Neural progenitor cell (in vitro differentiated cells): ENCODE measurements around the gene CCDC102A. TPM values are rescaled to one million over a fixed set of nuclear protein-coding genes. Genes with fewer than 3 reads are reported as not detected.
A peak's percentile ranks its signal among the peaks of the same experiment; 100 is the strongest.

Experiments
- DNase-seq: peaks from one replicate; pipeline ENCODE4 v3.0.0-alpha.2; 2016; ENCODE audit warnings: low spot score
- H2AFZ ChIP-seq: fragments of 200-600 bp; sonication (generic); replicated peaks from 2 replicates; pipeline ENCODE4 v1.6.1; 2016; ENCODE audit warnings: antibody characterized with exemption
- H3F3A ChIP-seq: fragments of 200-600 bp; sonication (generic); 2 replicates; pipeline ENCODE4 v1.6.1; 2016; ENCODE audit warnings: antibody characterized with exemption, low read depth
- H3K27ac ChIP-seq: fragments of 200-600 bp; sonication (generic); 2 replicates; pipeline ENCODE4 v1.5.1; 2016; ENCODE audit warnings: mild to moderate bottlenecking
- H3K27me3 ChIP-seq: fragments of 200-600 bp; sonication (generic); 2 replicates; pipeline ENCODE4 v1.6.1; 2016; ENCODE audit warnings: mild to moderate bottlenecking, moderate library complexity
- H3K36me3 ChIP-seq: fragments of 200-600 bp; sonication (generic); 2 replicates; pipeline ENCODE4 v1.5.1; 2016
- H3K4me1 ChIP-seq: fragments of 200-600 bp; sonication (generic); 2 replicates; pipeline ENCODE4 v1.6.1; 2016; ENCODE audit warnings: mixed run types
- H3K4me2 ChIP-seq: fragments of 200-600 bp; sonication (generic); 2 replicates; pipeline ENCODE4 v1.6.1; 2016
- H3K4me3 ChIP-seq: fragments of 200-600 bp; sonication (generic); 2 replicates; pipeline ENCODE4 v1.5.1; 2016
- H3K79me2 ChIP-seq: fragments of 200-600 bp; sonication (generic); 2 replicates; pipeline ENCODE4 v1.6.1; 2016; ENCODE audit warnings: low read depth
- H3K9ac ChIP-seq: fragments of 200-600 bp; sonication (generic); 2 replicates; pipeline ENCODE4 v1.6.1; 2016
- H3K9me3 ChIP-seq: fragments of 200-600 bp; sonication (generic); 2 replicates; pipeline ENCODE4 v1.5.1; 2016; ENCODE audit warnings: low read depth
- H4K20me1 ChIP-seq: fragments of 200-600 bp; sonication (generic); 2 replicates; pipeline ENCODE4 v1.6.1; 2016; ENCODE audit warnings: low read depth
- H3K27ac Mint-ChIP-seq: 3 replicates; pipeline ENCODE4 v1.8.0; 2021; ENCODE audit warnings: mixed read lengths
- H3K27me3 Mint-ChIP-seq: 2 replicates; pipeline ENCODE4 v1.8.0; 2022; ENCODE audit warnings: low read depth, mild to moderate bottlenecking, inconsistent platforms, moderate library complexity, mixed read lengths; ENCODE audit not compliant: insufficient read depth
- H3K36me3 Mint-ChIP-seq: 3 replicates; pipeline ENCODE4 v1.8.0; 2021; ENCODE audit warnings: mixed read lengths
- H3K4me1 Mint-ChIP-seq: 3 replicates; pipeline ENCODE4 v1.8.0; 2021; ENCODE audit warnings: mixed read lengths
- H3K4me3 Mint-ChIP-seq: 3 replicates; pipeline ENCODE4 v1.8.0; 2021; ENCODE audit warnings: mild to moderate bottlenecking, moderate library complexity, mixed read lengths
- H3K9me3 Mint-ChIP-seq: 3 replicates; pipeline ENCODE4 v1.8.0; 2020; ENCODE audit warnings: mixed read lengths
- EZH2 ChIP-seq: fragments of 200-600 bp; sonication (generic); IDR thresholded peaks from 2 replicates; pipeline ENCODE4 v1.6.1; 2017; ENCODE audit warnings: antibody characterized with exemption, mild to moderate bottlenecking, moderate library complexity
- EZH2phosphoT487 ChIP-seq: fragments of 200-600 bp; sonication (generic); IDR thresholded peaks from 2 replicates; pipeline ENCODE4 v1.6.1; 2017; ENCODE audit warnings: antibody characterized with exemption
- total RNA-seq: library from RNA; depleted of rRNA; stranded (reverse); fragments of >200 nt; gene quantifications from 2 replicates; pipeline ENCODE4 v1.2.3, GENCODE V29; 2015; ENCODE audit warnings: low replicate concordance
- TF ChIP-seq, protein P1 (sequence below): fragments of 200-600 bp; sonication (generic); IDR thresholded peaks from 2 replicates; pipeline ENCODE4 v1.5.1; 2017; ENCODE audit warnings: antibody characterized with exemption, mild to moderate bottlenecking

CCDC102A gene
- total RNA-seq, 1 donor from 2014 or later = 3.9 TPM

DNA sequence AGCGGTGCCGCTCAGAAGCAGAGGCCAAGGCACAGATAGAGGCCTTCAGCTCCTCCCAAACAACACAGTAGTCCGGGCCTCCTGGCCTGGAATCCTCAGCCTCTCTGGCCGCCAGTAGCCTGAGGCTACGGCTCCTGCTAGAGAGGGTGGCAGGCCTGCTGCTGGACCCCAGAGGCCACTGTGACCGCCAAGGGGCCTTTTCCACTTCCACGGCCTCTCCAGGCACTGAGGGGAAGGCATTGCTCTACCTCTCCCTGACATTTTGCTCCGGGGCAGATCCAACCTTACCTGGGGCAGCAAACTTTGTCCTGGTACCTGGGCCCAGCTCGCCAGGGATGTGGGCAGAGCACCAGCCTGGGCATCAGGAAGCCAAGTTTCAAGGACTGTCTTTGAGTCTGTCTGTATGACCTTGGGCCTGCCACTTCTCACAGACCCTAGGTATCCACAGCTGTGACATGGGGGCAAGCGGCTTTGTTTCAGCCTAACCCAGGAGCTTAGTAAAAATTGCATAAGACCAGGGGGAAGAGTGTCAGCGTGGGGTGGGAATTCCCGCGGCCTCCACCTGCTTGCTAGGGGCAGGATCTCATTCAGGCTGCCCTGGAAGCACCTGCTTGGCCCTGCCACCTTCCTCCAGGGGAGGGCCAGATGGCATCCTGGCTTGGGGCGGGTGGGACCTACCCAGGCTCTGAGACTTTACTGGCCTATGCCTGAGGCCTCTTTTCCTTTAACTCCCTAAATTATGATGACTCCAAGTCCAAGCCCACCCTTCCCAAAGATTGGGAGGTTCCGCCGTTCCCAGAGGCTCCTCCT lies 39.3 kb upstream of the CCDC102A start:
- Mint-ChIP-seq H3K36me3 (no peaks in the 10 kb centered on the region), H3K27ac (peak overlapping the region; percentile 10), H3K27me3 (peaks cover 8% of the 10 kb centered on the region), H3K4me1 (no peaks in the 10 kb centered on the region), H3K9me3 (no peaks in the 10 kb centered on the region), H3K4me3 (no peak overlapping the region)
- no peaks in the 10 kb centered on the region for H3F3A ChIP-seq
- H3K27me3 ChIP-seq = no peaks in the 10 kb centered on the region
- no peaks in the 10 kb centered on the region for H3K9me3 ChIP-seq
- H3K36me3 ChIP-seq = no peaks in the 10 kb centered on the region
- H3K27ac ChIP-seq = no peak overlapping the region
- no peak overlapping the region for H2AFZ ChIP-seq
- H3K4me3 ChIP-seq = no peak overlapping the region
- no peaks in the 10 kb centered on the region for H3K4me1 ChIP-seq
- TF ChIP-seq, protein P1, sequence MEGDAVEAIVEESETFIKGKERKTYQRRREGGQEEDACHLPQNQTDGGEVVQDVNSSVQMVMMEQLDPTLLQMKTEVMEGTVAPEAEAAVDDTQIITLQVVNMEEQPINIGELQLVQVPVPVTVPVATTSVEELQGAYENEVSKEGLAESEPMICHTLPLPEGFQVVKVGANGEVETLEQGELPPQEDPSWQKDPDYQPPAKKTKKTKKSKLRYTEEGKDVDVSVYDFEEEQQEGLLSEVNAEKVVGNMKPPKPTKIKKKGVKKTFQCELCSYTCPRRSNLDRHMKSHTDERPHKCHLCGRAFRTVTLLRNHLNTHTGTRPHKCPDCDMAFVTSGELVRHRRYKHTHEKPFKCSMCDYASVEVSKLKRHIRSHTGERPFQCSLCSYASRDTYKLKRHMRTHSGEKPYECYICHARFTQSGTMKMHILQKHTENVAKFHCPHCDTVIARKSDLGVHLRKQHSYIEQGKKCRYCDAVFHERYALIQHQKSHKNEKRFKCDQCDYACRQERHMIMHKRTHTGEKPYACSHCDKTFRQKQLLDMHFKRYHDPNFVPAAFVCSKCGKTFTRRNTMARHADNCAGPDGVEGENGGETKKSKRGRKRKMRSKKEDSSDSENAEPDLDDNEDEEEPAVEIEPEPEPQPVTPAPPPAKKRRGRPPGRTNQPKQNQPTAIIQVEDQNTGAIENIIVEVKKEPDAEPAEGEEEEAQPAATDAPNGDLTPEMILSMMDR = no peak
- TF ChIP-seq EZH2phosphoT487 (no peak), EZH2 (no peak)
- no peaks in the 10 kb centered on the region for H3K79me2 ChIP-seq
- DNase-seq = no peak
- H4K20me1 ChIP-seq = no peaks in the 10 kb centered on the region
- H3K9ac ChIP-seq = no peak overlapping the region
- H3K4me2 ChIP-seq = no peak overlapping the region

DNA sequence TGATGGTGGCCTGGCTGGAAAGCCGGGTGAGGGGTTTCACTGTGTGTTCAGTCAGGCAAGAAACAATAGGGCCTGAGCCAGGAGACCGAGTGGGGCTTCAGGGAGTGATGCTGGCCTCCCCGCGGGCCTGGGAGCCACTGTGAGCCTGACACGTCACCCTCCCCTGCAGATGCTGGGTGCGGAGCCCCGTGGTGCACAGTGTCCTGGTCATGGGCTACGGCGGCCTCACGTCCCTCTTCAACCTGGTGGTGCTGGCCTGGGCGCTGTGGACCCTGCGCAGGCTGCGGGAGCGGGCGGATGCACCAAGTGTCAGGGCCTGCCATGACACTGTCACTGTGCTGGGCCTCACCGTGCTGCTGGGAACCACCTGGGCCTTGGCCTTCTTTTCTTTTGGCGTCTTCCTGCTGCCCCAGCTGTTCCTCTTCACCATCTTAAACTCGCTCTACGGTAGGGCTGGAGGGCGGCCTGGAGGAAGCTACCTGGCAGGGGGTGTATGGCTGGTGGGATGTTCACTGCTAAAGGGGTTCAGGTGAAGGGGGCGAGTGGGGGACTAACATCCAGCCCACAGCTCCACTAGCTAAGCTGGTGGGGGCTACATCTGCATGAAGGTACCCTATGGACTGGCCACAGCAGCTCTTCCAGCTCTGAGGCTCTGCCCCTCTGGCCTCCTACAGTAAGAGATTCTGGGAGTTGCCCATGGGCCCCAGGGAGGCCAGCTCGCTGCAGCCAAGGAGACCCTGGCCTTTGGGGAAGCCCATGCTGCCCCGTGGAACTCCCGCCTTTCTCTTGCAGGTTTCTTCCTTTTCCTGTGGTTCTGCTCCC lies 38.5 kb upstream of the CCDC102A start:
- Histone ChIP-seq H4K20me1 (no peaks in the 10 kb centered on the region), H3K9me3 (no peaks in the 10 kb centered on the region), H3K36me3 (no peaks in the 10 kb centered on the region), H3K4me1 (no peaks in the 10 kb centered on the region), H3K9ac (no peak overlapping the region), H3K27me3 (no peaks in the 10 kb centered on the region), H2AFZ (no peak overlapping the region), H3K27ac (no peak overlapping the region), H3K4me2 (no peak overlapping the region), H3K79me2 (no peaks in the 10 kb centered on the region), H3F3A (no peaks in the 10 kb centered on the region), H3K4me3 (no peak overlapping the region)
- peaks cover under 1% of the 10 kb centered on the region for H3K36me3 Mint-ChIP-seq
- H3K27ac Mint-ChIP-seq = no peak overlapping the region
- H3K27me3 Mint-ChIP-seq = peaks cover 13% of the 10 kb centered on the region
- peaks cover 3% of the 10 kb centered on the region for H3K9me3 Mint-ChIP-seq
- H3K4me1 Mint-ChIP-seq = no peaks in the 10 kb centered on the region
- no peak for DNase-seq
- TF ChIP-seq EZH2phosphoT487 = no peak
- TF ChIP-seq EZH2 = no peak
- no peak overlapping the region for H3K4me3 Mint-ChIP-seq

DNA sequence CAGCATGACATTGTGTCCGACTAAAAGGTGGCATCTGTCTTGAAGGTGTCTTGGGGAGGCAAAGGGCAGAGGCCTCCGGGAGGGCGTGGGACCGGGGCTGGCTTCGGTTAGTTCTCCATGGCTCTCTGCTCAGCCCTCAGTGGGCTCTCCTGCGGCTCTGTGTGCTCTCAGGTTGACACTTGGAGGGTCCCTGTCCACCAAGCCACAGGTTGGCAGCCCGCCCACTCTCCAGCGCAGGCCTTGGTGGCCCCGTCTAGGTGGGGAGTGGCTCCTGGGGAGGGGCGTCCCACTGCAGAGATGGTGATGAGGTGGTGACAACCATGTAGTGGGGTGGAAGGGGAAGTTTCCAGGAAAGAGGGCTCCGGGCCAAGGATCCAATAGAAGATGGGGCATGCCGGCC lies 37.7 kb upstream of the CCDC102A start:
- DNase-seq = no peak
- Histone ChIP-seq H3K4me2 (no peak overlapping the region), H3K79me2 (no peaks in the 10 kb centered on the region), H3K27me3 (no peaks in the 10 kb centered on the region), H3F3A (no peaks in the 10 kb centered on the region), H3K36me3 (no peaks in the 10 kb centered on the region), H4K20me1 (no peaks in the 10 kb centered on the region), H3K4me1 (no peaks in the 10 kb centered on the region), H3K4me3 (no peak overlapping the region), H2AFZ (no peak overlapping the region), H3K9me3 (no peaks in the 10 kb centered on the region), H3K9ac (no peak overlapping the region), H3K27ac (no peak overlapping the region)
- Mint-ChIP-seq H3K36me3 (peaks cover 3% of the 10 kb centered on the region), H3K4me3 (no peak overlapping the region), H3K9me3 (peaks cover 9% of the 10 kb centered on the region), H3K27me3 (peaks cover 20% of the 10 kb centered on the region), H3K4me1 (no peaks in the 10 kb centered on the region), H3K27ac (no peak overlapping the region)
- TF ChIP-seq EZH2phosphoT487 (no peak), EZH2 (no peak)
- TF ChIP-seq, protein P1 = no peak
